Esophagus muscularis mucosa (tissue), 3 donors: ENCODE data around the gene HCK.

Source experiments
- CTCF ChIP-seq, 3 experiments: fragments of 200-600 bp in 2 of 3; fragments of 450-650 bp in 1 of 3; sonication (generic) in 2 of 3; IDR thresholded peaks; one replicate each; pipeline ENCODE4 v1.5.1; 2017 to 2019; ENCODE audit warnings: antibody characterized with exemption in 3 of 3, mild to moderate bottlenecking in 2 of 3, moderate library complexity in 1 of 3
- POLR2A ChIP-seq: fragments of 450-650 bp; IDR thresholded peaks from one replicate; pipeline ENCODE4 v1.6.1; 2017; ENCODE audit warnings: antibody characterized with exemption, moderate library complexity, mild to moderate bottlenecking, low read depth

- no peak for TF ChIP-seq CTCF (IDR thresholded peaks at IDR 0.05)
- TF ChIP-seq POLR2A = no peak
Measured at GRCh38 chr20:32070690-32071213, 18.7 kb downstream of the HCK start.
